Ovary (tissue), 9 donors: Measurements from ENCODE around the gene GLT8D1. TPM values are rescaled to one million over a fixed set of nuclear protein-coding genes. Genes with fewer than 3 reads are reported as not detected.

Source experiments
- DNase-seq, 5 donors: peaks; one replicate each; pipeline ENCODE4 v3.0.0-alpha.2; 2019 to 2020
- H3K27ac ChIP-seq, 2 donors: fragments of 200-600 bp; one replicate each; pipeline versions ENCODE4 v1.5.1 to v1.8.0; 2019 to 2022
- H3K27me3 ChIP-seq: fragments of 200-600 bp; one replicate; pipeline ENCODE4 v1.8.0; 2022
- H3K36me3 ChIP-seq: fragments of 200-600 bp; sonication (generic); one replicate; pipeline ENCODE4 v1.5.1; 2019
- H3K4me1 ChIP-seq: one replicate; pipeline ENCODE4 v1.8.1; 2013; ENCODE audit warnings: mild to moderate bottlenecking, moderate library complexity; ENCODE audit not compliant: insufficient read depth
- H3K4me3 ChIP-seq: fragments of 200-600 bp; sonication (generic); one replicate; pipeline ENCODE4 v1.5.1; 2017
- H3K9me3 ChIP-seq, 2 donors: fragments of 200-600 bp in 1 of 2; sonication (generic) in 1 of 2; one replicate each; pipeline versions ENCODE4 v1.5.1 to v1.8.1; 2013 to 2019; ENCODE audit warnings: mild to moderate bottlenecking in 1 of 2, moderate library complexity in 1 of 2
- EP300 ChIP-seq: sonication (generic); formaldehyde crosslinking; IDR thresholded peaks from one replicate; pipeline ENCODE4 v1.6.1; 2017; ENCODE audit warnings: antibody characterized with exemption
- POLR2A ChIP-seq: fragments of 450-650 bp; IDR thresholded peaks from one replicate; pipeline ENCODE4 v1.6.1; 2017; ENCODE audit warnings: antibody characterized with exemption, mild to moderate bottlenecking, moderate library complexity
- WGBS, 3 donors: extraction: QIAGEN DNeasy Blood & Tissue Kit in 1 of 3; methylation state at CpG; one replicate each; pipeline versions ENCODE4 v1.1.5 to v1.1.7; 2013 to 2017; 5-methylcytosine and 5-hydroxymethylcytosine counted together
- intact Hi-C, 4 donors: fragments of 100-400 bp; cut with DNase I; formaldehyde crosslinking; loops; one replicate each; pipeline versions ENCODE4 v1.11.0 to v1.15.1; 2022 to 2023
- polyA plus RNA-seq, 2 donors: library from polyadenylated mRNA; stranded (reverse); fragments of 200-250 nt in 1 of 2; fragments of 350-450 nt in 1 of 2; fragmentation: Illumina TruSeq in 1 of 2; extraction: RNeasy Lipid Tissue Mini Kit (QIAGEN cat#74804) in 1 of 2; gene quantifications; one replicate each; pipeline ENCODE4 v1.2.3, GENCODE V29; 2013 to 2014
- total RNA-seq, 7 donors: library from RNA; depleted of rRNA in 2 of 7; stranded (reverse); fragments of >200 nt in 2 of 7; fragmentation: NEBNext Ultra II Directional in 3 of 7; extraction: Animal tissue kit (Norgen Biotek cat#: 25700) in 3 of 7; gene quantifications; one replicate each; pipeline versions ENCODE4 v1.1.0 to v1.2.4, GENCODE V29; 2016 to 2023
- TF ChIP-seq, protein P1 (sequence below), 3 donors: fragments of 450-650 bp in 2 of 3; fragments of 200-600 bp in 1 of 3; IDR thresholded peaks; one replicate each; pipeline versions ENCODE4 v1.5.1 to v1.8.0; 2016 to 2022; ENCODE audit warnings: antibody characterized with exemption in 3 of 3, mild to moderate bottlenecking in 1 of 3
- donor health status: DM: no; HTN: no; CAD: no; lungs with moderate emphysema.
- donor health status: DM: no; HTN: no; CAD: no.
- donor health status: Bipolar disorder and iron deficiency.
- donor health status: DM: yes; HTN: yes; CAD: no.
- donor health status: DM: no; HTN: no; CAD: no.
- donor health status: DM: yes; HTN: yes; CAD: no.

The GLT8D1 gene
- total and polyA plus RNA-seq, 9 donors = 42.3 to 72.9 (median 57.5) TPM

DNA sequence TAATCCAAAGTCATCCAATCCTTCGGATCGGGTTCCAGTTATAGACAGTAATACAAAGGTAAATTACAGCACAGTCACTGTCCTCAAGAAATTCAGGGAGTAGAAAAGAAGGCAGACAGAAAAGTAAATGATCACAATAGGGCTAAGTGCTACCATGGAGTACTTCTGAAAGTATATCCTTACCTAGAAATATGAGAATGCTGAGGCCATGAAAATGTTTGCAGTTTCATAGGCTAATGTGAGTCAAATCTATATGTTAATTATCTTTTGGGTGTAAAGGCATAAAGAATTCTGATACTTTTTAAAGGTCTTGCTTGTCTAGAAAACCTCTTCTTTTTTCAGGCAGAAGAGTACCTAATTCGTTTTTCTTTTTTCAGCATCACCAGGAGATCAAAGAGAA is 49.7 kb downstream of the GLT8D1 start:
- no peaks in the 10 kb centered on the region for H3K4me1 ChIP-seq
- no peak overlapping the region for H3K27ac ChIP-seq
- TF ChIP-seq, protein P1, sequence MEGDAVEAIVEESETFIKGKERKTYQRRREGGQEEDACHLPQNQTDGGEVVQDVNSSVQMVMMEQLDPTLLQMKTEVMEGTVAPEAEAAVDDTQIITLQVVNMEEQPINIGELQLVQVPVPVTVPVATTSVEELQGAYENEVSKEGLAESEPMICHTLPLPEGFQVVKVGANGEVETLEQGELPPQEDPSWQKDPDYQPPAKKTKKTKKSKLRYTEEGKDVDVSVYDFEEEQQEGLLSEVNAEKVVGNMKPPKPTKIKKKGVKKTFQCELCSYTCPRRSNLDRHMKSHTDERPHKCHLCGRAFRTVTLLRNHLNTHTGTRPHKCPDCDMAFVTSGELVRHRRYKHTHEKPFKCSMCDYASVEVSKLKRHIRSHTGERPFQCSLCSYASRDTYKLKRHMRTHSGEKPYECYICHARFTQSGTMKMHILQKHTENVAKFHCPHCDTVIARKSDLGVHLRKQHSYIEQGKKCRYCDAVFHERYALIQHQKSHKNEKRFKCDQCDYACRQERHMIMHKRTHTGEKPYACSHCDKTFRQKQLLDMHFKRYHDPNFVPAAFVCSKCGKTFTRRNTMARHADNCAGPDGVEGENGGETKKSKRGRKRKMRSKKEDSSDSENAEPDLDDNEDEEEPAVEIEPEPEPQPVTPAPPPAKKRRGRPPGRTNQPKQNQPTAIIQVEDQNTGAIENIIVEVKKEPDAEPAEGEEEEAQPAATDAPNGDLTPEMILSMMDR (IDR thresholded peaks at IDR 0.05) = no peak
- TF ChIP-seq EP300 (no peak), POLR2A (no peak)
- H3K4me3 ChIP-seq = no peak overlapping the region
- no peaks in the 10 kb centered on the region for H3K9me3 ChIP-seq
- no peaks in the 10 kb centered on the region for H3K27me3 ChIP-seq
- WGBS, 3 donors = 94 to 96% (median 95%) methylated on average over 3 of the region's 3 CpGs
- intact Hi-C loops = no loop called here
- no peak for DNase-seq
- no peaks in the 10 kb centered on the region for H3K36me3 ChIP-seq

DNA sequence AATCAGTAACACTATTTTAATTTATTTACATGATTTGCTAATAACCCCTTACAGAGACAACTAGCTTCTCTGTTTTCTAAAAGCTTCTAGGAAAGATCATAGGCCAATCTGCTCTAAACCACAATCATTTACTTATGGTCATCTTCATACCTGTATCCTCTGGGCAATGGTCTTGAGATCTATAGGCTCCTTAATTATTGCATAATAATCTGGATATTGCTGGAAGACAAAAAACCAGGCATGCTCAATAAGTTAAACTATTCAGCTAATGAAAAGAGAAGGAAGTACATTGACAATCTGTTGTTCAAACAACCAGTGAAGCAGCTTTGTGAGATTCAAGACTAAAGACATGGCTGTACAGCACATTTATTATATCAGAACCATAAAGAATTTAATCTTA is 54.0 kb downstream of the GLT8D1 start:
- Histone ChIP-seq H3K27ac (no peak overlapping the region), H3K36me3 (no peaks in the 10 kb centered on the region), H3K9me3 (no peaks in the 10 kb centered on the region), H3K27me3 (no peaks in the 10 kb centered on the region), H3K4me3 (no peak overlapping the region), H3K4me1 (no peaks in the 10 kb centered on the region)
- intact Hi-C loops = no loop called here
- DNase-seq = no peak
- TF ChIP-seq, protein P1 (IDR thresholded peaks at IDR 0.05) = no peak
- TF ChIP-seq POLR2A (no peak), EP300 (no peak)

DNA sequence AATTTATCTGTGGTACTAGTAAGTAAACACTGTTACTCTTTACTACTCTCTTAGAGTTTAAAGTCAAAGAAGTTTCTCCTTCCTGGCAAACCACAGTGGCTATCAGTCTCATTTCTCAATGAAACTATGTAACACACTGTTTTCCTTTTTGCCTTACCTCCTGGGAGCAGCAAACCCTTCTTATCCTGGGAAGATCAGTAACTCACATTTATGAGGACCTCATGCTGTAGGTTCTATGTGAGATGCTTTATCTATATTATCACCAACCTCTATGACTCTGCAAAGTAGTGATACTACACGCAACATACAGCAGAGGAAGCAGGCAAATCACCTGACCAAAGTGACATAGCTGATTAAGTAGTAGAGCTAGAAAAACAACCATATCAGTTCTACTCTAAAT is 55.2 kb downstream of the GLT8D1 start:
- no peak for DNase-seq
- Histone ChIP-seq H3K27me3 (no peaks in the 10 kb centered on the region), H3K4me3 (no peak overlapping the region), H3K36me3 (no peaks in the 10 kb centered on the region), H3K27ac (no peak overlapping the region), H3K4me1 (no peaks in the 10 kb centered on the region), H3K9me3 (no peaks in the 10 kb centered on the region)
- intact Hi-C loops = no loop called here
- 95 to 96% (median 95%) methylated on average over 1 of the region's 1 CpG for WGBS, 3 donors
- TF ChIP-seq, protein P1 (IDR thresholded peaks at IDR 0.05) = no peak
- no peak for TF ChIP-seq POLR2A
- TF ChIP-seq EP300 = no peak

DNA sequence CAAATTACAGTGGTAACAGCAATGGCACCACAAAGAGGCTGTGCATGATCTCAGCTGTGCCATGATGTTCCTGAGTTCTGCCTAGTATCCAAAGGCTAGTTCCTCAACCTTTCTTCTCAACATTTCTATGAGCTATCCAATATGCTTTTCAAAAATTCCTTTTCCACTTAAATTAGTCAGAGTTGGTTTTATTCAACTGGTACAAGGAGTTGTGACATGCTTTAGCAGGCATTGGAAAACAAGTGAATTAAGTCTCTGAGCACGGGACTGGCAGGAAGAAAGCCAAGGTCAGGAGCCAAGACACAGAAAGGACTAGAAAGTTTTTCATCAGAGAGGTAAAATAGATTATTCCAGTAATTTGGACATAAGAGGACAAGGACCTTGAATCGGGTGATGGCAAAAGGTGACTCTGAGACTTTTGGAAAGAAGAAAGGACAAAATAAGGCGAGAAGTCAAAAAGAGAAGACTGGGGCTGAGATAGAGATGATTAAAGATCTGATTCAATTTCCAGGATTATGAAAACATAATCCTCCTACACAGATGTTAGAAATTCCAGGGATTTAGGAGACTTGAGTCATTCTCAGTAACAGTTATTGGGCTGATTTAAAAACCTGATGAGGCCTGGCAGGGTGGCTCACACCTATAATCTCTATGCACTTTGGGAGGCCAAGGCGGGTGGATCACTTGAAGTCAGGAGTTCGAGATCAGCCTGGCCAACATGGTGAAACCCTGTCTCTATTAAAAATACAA is 56.0 kb downstream of the GLT8D1 start:
- no peak overlapping the region for H3K27ac ChIP-seq
- H3K4me3 ChIP-seq = no peak overlapping the region
- H3K36me3 ChIP-seq = no peaks in the 10 kb centered on the region
- WGBS, 3 donors = 62 to 80% (median 73%) methylated on average over 5 of the region's 5 CpGs
- H3K27me3 ChIP-seq = no peaks in the 10 kb centered on the region
- no peak for TF ChIP-seq POLR2A
- no peaks in the 10 kb centered on the region for H3K4me1 ChIP-seq
- no peak for DNase-seq
- no peaks in the 10 kb centered on the region for H3K9me3 ChIP-seq
- intact Hi-C loops = no loop called here

DNA sequence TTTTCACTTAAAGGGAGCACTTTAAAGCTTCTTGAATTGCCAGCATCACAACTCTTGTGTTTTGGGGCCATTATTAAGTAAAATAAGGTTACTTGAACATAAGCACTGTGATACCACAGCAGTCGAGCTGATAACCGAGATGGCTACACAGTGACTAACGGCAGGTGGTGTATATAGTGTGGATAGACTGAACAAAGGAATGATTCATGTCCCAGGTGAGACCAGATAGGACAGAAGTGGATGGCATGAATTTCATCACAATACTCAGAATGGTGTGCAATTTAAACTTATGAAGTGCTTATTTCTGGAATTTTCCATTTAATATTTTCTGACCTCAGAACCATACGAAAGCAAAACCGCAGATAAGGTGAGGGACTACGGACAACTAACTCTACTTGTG is 60.0 kb downstream of the GLT8D1 start:
- no peaks in the 10 kb centered on the region for H3K27me3 ChIP-seq
- no peaks in the 10 kb centered on the region for H3K9me3 ChIP-seq
- no peaks in the 10 kb centered on the region for H3K36me3 ChIP-seq
- H3K4me3 ChIP-seq = no peak overlapping the region
- H3K27ac ChIP-seq = no peak overlapping the region
- no peak for DNase-seq
- intact Hi-C loops = no loop called here
- WGBS, 3 donors = 94 to 97% (median 95%) methylated on average over 6 of the region's 6 CpGs
- TF ChIP-seq EP300 (no peak), POLR2A (no peak)
- TF ChIP-seq, protein P1 (IDR thresholded peaks at IDR 0.05) = no peak
- no peaks in the 10 kb centered on the region for H3K4me1 ChIP-seq
